Embryonic facial prominence (tissue), 1 donor: ENCODE measurements around the gene IL17RE.
"Not testable (repeated sequence)": the region's sequence is repeated elsewhere in the genome, so short reads cannot be mapped to it uniquely, and the experiment has no call there.

Experiments
- DNase-seq: peaks from one replicate; pipeline ENCODE4 v3.0.0-alpha.2; 2016; ENCODE audit errors: extremely low spot score

Gene IL17RE

DNA sequence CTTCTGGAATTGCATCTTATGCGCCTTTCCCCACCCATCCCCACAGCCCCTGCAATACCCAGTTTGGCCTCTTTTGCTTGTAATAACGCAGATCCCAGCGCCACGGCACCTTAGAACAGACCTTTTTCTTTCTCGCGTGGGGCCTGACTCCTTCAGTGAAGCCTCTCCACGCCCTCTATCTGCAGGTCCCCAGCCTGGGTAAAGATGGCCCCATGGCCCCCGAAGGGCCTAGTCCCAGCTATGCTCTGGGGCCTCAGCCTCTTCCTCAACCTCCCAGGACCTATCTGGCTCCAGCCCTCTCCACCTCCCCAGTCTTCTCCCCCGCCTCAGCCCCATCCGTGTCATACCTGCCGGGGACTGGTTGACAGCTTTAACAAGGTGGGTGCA, 31.6 kb downstream of the IL17RE start:
- no peak for DNase-seq

DNA sequence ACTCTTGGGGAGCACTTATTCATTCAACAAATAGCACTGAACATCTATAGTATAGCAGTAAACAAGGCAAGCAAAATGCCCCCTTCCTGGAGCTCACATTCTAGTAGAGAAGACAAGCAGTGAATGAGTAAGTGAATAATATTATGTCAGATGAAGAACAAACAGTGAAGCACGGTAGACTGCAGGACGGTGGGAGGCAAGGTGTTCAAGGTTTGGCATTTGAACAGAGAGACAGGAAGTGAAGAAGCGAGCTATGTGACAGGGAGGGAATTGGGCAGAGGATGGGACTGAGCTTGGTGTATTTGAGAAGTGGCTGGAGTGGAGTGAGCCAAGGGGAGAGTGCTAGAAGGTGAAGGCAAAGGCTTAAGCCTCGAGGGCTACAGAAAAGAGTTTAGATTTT, 32.3 kb downstream of the IL17RE start:
- no peak for DNase-seq

DNA sequence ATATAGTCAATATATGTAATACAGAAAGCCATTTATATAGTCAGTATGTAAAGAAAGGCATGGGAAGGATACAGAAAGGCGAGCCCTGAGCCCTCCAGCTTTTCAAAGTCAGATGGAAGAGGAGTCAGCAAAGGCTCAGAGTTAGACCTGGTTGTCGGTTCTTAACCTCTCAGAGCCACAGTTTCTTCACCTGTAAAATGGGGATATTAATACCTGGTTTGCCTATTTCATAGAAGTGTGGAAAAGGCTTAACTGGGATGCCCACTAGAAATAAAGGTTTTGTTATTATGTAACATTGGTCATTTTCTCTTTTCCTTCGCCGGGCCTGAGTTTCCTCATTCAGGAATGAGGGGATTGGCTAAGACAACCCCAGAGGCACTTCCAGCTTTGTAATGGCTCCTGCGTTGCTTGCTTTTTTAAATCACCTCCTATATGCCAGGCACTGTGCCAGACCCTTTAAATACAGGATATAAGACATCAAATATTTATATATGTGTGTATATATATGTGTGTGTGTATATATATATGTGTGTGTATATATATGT, 33.4 kb downstream of the IL17RE start:
- DNase-seq = no peak

DNA sequence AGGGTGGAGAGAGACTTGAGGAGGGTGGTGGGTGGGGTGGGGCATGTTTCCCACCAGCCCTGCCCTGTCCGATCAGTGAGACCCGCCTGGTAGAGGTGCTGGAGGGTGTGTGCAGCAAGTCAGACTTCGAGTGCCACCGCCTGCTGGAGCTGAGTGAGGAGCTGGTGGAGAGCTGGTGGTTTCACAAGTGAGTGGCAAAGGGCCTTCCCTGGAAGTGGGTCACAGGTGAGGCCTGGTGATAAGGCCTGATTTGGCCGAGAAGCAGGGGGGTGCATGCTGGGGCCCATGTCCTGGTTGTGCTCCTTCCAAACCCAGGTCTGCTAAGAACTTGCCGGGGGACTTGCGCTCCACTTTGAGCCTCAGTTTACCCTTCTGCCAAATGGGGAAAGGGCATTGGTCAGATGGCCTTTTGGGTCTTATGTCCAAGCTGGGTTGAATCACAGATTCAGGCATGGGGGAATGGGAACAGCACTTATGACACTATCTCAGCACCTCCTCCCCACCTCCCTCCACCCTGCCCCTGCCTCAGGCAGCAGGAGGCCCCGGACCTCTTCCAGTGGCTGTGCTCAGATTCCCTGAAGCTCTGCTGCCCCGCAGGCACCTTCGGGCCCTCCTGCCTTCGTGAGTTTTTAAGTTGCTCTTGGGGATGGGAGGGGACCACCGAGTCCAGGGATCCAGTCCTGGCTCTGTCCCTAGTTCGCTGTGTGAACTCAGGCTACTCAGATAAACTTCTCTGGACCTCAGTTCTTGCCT, 35.0 kb downstream of the IL17RE start:
- no peak for DNase-seq

DNA sequence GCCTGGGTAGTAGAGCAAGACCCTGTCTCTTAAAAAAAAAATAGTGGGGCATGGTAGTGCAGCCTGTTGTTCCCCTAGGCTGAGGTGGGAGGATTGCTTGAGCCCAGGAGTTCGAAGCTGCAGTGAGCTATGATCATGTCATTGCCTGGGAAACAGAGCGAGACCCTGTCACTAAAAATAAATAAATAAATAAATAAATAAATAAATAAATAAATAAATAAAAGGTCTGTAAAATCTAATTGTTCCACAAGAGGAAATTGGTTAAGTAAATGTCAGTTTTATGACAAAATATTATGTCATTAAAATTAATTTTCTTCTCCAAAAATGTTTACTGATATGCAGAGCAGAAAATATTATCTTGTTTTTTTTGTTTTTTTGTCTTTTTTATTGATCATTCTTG, 36.3 kb downstream of the IL17RE start:
- no peak for DNase-seq

DNA sequence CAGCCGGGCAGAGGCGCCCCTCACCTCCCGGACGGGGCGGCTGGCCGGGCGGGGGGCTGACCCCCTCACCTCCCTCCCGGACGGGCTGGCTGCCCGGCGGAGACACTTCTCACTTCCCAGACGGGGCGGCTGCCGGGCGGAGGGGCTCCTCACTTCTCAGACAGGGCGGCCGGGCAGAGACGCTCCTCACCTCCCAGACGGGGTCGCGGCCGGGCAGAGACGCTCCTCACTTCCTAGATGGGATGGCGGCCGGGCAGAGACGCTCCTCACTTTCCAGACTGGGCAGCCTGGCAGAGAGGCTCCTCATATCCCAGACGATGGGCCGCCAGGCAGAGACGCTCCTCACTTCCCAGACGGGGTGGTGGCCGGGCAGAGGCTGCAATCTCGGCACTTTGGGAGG, 37.3 kb downstream of the IL17RE start:
- DNase-seq = not testable (repeated sequence)

DNA sequence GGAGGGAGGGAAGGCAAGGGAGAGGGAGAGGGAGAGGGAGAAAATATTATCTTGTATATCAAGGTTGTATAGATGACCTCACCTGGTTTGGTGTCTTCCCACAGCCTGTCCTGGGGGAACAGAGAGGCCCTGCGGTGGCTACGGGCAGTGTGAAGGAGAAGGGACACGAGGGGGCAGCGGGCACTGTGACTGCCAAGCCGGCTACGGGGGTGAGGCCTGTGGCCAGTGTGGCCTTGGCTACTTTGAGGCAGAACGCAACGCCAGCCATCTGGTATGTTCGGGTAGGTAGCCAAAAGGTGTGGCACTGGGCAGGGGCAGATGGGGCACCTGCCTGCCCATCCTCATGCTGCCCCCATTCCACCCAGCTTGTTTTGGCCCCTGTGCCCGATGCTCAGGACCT, 38.1 kb downstream of the IL17RE start:
- DNase-seq = no peak

DNA sequence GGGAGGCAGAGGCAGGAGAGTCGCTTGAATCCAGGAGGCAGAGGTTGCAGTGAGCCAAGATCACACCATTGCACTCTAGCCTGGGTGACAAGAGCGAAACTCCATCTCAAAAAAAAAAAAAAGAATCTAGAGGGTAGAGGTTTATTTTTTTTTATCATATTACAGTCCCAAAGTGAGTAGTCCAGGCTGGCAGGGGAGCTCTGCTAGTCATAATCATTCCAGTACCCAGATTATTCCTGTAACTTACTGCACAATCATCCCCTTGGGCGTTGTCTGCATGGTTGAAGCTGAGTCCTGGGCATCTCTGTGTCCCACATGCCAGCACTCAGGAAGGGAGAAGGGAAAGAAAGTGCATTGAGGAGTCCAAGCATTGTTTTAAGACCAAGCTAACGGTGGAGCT, 39.5 kb downstream of the IL17RE start:
- DNase-seq = no peak

DNA sequence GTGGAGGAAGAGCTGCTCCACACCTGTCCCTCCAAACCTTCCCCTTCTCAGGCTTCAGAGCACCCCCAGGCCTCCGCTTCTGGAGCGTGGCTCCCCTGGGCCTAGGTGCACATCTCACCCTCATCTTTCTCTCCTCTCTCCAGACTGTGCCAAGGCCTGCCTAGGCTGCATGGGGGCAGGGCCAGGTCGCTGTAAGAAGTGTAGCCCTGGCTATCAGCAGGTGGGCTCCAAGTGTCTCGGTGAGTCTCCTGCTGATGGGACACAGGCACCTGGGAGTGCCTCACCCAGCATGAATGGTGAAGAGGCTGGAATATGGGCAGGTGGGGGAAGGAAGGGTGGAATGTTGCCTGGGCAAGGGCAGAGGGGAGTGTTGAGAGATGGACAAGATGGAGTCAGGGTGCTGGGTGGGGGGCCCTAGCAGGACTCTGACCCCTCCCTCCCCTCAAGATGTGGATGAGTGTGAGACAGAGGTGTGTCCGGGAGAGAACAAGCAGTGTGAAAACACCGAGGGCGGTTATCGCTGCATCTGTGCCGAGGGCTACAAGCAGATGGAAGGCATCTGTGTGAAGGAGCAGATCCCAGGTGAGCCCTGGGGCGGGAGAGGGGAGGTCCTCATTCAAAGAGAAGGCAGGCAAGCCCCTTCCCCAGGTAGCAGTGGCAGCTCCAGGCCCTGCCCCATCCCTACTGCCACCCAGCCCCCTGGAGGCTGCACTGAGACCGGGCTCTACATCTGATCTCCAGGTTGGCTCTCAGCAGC, 40.5 kb downstream of the IL17RE start:
- no peak for DNase-seq

DNA sequence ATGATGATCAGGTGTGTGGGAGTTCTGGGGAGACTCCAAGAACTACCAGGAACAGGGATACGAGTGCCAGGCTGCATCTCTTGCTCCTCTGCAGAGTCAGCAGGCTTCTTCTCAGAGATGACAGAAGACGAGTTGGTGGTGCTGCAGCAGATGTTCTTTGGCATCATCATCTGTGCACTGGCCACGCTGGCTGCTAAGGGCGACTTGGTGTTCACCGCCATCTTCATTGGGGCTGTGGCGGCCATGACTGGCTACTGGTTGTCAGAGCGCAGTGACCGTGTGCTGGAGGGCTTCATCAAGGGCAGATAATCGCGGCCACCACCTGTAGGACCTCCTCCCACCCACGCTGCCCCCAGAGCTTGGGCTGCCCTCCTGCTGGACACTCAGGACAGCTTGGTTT, 41.6 kb downstream of the IL17RE start:
- DNase-seq = no peak

DNA sequence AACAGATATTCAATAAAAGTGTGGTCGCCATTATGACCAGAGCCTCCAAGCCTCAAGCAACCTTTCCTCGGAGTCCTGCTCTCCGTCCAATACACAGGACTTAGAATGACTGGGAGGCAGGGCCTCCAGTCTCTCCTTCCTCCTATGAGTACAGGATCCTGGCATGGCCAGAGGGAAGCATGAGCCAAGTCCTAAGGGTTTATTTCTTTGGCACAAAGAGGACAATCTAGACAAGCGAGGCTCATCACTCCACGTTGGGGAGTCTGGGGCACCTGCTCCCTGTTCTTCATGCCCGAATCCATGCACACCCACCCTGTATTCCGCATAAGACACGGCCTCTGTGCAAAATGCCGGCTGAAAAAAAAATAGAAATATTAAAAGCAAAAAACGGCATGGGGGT, 42.7 kb downstream of the IL17RE start:
- DNase-seq = no peak

DNA sequence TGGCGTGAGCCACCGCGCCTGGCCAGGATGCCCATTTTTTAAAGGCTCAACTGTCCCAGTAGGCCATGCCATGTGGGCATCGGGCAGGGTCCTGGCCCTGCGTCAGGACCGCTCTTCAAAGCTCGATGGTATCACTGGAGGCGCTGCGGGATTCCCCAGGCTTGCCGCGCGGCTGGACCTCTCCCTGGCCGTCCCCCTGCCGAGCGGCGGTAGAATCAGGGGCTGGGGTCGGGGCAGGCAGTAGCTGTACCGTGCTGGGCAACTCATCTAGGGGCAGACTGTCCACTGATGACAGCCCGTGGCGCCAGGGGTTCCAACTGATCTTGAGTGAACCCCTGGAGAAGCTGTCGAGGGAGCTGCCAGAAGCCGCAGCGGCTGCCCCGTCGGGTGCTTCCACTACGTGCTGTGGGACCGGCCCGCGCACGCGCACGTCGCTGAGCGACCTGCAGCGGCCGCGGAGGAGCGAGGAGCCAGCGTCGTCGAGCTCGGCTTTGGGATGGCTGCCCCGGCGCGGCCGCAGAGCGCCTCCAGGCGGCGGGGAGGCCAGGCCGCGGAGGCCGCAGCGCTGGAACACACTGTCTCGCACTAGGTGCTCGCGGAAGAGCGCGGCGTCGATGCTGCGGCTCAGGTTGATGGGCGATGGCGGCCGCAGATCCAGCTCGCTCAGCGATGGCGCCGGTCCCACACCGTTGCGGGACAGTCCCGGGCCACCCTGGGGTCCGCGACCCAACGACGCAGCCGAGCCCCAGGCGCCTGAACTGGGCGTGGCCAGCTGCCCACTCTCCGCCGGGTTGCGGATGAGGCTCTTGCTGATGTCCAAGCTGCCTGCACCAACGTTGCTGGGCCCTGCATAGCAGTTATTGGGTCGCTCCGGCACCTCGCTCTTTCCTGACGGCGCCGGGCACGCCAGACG, 43.7 kb downstream of the IL17RE start:
- DNase-seq = peak; percentile 66

DNA sequence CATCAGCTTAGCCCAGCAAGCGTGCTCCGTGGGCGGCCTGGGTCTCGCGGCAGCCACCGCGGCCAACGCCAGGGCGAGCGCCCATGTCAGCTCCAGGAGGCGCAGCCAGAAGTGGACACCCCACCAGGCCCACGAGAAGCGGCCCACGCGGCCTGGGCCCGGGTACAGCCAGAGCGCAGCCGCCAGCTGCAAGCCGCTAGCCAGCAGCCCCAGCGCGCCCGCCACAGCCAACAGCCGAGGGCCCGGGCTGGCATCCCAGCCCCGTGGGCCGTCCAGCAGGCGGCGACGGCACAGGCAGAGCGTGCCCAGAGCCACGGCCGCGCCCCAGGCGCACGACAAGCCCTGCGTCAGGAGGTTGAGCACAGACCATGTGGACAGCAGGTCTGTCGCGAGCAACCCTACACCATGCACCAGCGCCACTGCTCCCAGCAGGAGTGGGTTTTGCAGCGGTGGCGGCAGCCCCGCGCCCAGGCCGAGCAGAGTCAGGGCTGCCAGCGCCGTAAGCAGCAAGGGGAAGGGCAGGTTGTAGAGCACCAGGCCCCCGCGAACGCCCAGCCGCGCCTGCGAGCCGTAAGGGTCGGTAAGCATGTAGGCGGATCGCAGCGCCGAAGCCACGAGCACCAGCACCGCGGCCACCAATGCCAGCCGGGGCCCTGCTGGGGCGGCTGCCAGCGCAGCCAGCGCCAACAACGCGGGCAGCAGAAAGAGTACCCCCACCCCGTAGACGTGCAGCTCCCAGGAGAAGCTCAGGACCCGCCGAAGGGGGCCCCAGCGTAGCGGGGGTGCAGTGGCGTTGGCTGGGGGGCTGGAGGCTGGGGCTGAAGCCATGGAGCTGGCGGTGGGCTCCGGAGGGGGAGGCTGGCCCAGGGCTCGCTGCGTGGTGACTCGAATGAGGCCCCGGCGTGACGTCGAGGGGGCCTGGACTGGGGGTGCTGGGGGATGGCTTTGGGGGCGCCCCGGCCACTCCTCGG, 44.7 kb downstream of the IL17RE start:
- DNase-seq = no peak

DNA sequence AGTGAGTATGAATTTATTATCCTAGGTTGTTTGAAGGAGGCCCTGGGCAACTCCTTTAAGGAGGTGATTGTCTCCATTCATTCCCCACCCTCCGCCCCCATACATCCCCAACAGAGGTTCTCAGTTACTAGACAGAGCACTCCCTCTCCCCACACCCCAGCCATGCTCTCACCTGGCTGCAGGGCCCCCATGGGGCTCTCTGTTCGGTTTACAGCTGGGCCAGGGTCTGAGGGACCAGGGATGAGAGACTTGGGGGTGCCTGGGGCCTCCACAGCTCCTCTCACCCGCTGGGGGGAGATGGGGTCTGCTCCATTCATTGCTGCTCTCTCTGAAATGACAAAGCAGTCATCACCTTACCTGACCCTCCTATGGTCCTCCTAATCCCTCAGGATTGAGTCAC, 45.9 kb downstream of the IL17RE start:
- no peak for DNase-seq

DNA sequence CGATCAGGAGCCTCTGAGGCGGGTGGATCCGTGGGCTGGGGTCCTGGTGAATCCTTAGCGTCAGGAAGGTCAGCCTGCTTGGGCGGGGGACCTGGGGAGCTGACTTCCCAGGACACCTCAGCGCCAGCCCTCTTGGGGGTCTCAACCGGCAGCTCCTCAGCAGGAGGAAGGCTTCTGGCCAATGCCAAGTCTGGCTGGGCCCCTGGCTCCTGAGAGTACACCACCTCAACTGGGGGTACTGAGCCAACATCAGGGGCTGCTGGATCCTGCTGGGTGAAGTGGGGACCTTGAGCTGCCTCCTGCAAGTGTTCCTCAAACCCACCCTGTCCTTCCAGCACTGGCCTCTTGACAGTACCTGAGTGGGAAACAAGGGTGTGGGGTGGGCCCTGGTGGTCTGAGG, 46.5 kb downstream of the IL17RE start:
- no peak for DNase-seq

DNA sequence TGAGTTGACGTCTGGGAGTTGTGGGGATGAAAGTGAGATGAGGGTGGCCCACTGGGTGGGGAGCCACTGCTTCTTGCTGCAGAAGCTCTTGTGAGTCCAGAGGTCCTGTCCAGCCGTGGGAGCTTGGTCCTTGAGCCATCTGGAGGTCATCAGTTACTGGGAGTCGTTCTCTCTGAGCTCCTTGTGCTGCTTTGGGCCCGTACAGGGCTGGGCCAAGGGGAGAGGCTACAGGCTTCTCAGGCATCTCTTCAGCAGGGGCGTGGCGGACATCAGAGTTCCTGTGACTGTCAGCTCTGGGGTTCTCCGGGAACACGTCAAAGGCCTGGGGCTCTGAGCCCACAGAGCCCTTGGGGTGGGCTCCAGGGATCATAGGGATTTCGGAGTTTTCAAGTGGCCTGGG, 47.0 kb downstream of the IL17RE start:
- DNase-seq = no peak

DNA sequence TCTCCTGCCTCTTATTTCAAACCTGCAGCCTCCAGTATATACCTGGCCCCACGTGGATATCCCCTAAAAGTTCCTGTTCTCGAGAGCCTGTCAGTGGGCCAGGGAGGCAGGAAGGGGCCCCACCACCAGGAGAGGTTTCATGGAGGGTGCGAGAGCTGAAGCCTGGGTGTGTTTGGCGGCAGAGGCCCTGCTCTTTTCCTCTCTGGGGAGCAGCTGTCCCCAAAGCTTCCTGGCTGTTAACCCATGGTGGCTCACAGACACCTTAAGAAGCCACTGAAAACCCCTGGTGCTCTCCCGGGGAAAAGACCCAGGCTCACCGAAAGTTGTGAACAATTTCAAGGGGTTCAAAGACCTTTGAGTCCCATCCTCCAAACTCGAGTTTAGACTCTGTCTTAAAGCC, 48.5 kb downstream of the IL17RE start:
- DNase-seq = no peak

DNA sequence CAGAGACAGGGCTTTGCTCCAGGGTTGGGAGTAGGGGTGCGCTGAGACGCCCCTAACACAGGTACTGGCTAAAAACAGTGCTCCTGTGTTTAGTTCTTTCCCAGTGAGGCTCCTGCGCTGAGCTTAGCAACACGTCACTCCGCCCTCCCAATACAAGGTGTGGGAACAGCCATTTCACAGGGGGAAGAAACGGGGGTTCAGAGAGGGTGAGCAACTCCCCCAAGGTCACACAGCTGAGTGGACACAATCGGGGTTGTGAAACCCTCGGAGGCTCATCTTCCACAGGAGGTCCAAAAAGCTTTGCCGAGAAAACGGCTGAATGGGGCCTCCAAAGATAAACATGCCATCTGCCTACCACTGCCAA, 48.9 kb downstream of the IL17RE start:
- DNase-seq = no peak

DNA sequence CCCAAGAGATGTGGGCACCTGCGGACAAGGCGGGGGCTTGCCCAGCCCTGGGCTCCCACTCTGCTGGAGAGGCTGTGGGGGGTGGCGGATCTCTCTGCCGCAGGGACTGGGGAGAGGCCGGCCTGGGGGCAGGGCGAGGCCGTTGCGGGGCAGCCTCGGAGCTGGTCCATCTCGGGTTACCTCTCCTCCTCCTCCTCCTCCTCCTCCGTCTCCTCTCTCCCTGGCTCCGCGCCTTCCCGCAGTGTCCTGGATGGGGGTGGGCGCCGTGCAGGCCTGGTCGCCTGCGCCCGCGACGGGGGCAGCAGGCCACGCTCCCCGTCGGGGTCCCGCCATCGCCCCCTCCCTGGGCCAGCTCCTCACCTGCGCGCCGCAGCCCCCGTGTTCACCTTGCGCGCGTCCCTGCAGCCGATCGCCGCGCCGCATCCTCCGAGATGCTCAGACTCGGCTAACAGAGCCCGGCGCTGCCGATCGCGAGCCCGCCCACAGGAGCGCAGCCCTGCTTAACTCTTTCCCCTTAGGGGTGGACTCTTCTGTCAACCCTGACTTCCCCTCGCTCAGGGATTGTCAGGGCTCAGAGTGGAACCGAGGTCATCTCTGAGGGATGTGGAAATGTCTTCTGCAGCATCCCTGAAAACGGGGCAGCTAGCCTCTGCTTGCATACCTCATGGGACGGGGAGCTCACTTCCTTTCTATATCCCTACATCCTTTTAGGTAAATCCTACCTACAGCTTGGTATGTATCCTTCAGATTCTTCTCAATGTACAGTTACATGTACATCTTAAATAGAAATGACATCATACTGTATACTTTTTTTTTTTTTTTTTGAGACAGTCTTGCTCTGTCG, 49.5 kb downstream of the IL17RE start, which contains the start of gene PRRT3:
Gene PRRT3, minus strand, starts transcription at position 447 of the 844 bp plus-strand sequence. CDS start 2,293 bp downstream, outside the sequence.
- no peak for DNase-seq

DNA sequence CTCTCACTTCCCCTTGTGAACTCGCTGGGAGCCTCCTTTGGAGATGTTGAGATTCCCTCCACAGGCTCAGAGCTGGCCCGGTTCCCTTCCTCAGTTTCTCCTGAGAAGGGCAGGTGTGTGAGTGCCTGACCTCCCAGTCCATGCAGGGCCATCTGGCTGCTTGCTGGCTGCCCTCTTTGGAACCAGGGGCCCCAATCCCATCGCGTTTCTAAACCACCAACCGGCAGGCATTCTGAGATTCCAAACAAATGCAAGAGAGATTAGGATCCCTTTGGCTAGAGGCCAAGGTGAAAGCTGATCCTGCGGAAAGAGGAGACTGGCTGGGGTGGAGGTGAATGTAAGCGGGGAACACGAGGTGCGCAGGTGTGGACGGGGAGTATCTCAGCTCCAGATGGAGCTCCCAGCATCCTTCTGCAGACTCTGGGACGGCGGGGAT, 52.4 kb downstream of the IL17RE start:
- DNase-seq = no peak
